Kidney (tissue), 14 donors: ENCODE measurements around the gene SLU7. TPM values are rescaled to one million over a fixed set of nuclear protein-coding genes. Genes with fewer than 3 reads are reported as not detected.

ENCODE experiments used
- DNase-seq, 5 donors: peaks; one replicate each; pipeline ENCODE4 v3.0.0-alpha.2; 2013 to 2020
- FAIRE-seq: peaks from 2 replicates; lab custom pipeline; 2012; peaks lifted over from hg19 to GRCh38; lab: Jason Lieb, UNC
- H3K27ac ChIP-seq, 2 donors: one replicate each; pipeline ENCODE4 v1.7.0; 2013; ENCODE audit warnings: low read depth in 2 of 2, low read length in 2 of 2, inconsistent platforms in 1 of 2
- H3K27me3 ChIP-seq: one replicate; pipeline ENCODE4 v1.7.1; 2013; ENCODE audit warnings: low read length, inconsistent platforms; ENCODE audit not compliant: control insufficient read depth, insufficient read depth
- H3K36me3 ChIP-seq, 3 donors: one replicate each; pipeline versions ENCODE4 v1.7.0 to v1.7.1; 2013; ENCODE audit warnings: low read length in 3 of 3, control low read depth in 1 of 3, inconsistent platforms in 1 of 3; ENCODE audit not compliant: insufficient read depth in 3 of 3, control insufficient read depth in 2 of 3
- H3K4me1 ChIP-seq, 3 donors: one replicate each; pipeline versions ENCODE4 v1.7.0 to v1.7.1; 2013; ENCODE audit warnings: low read length in 3 of 3, inconsistent platforms in 1 of 3, low read depth in 1 of 3; ENCODE audit not compliant: control insufficient read depth in 2 of 3, insufficient read depth in 2 of 3
- H3K4me3 ChIP-seq, 3 donors: one replicate each; pipeline versions ENCODE4 v1.7.0 to v1.8.1; 2013; ENCODE audit warnings: low read length in 3 of 3, control low read depth in 1 of 3, inconsistent platforms in 1 of 3
- H3K9ac ChIP-seq, 3 donors: one replicate each; pipeline versions ENCODE4 v1.7.0 to v1.7.1; 2013; ENCODE audit warnings: low read length in 3 of 3, control low read depth in 1 of 3, inconsistent platforms in 1 of 3
- H3K9me3 ChIP-seq, 3 donors: one replicate each; pipeline versions ENCODE4 v1.7.0 to v1.7.1; 2013; ENCODE audit warnings: low read length in 3 of 3, control low read depth in 1 of 3, inconsistent platforms in 1 of 3; ENCODE audit not compliant: control insufficient read depth in 2 of 3, insufficient read depth in 1 of 3
- intact Hi-C: fragments of 100-400 bp; cut with DNase I; formaldehyde crosslinking; loops from one replicate; pipeline ENCODE4 v1.11.1; 2022
- polyA plus RNA-seq: library from polyadenylated mRNA; stranded (reverse); fragments of 350-450 nt; fragmentation: Illumina TruSeq; extraction: RNeasy Lipid Tissue Mini Kit (QIAGEN cat#74804); gene quantifications from one replicate; pipeline ENCODE4 v1.2.3, GENCODE V29; 2014; ENCODE audit warnings: low read depth, low replicate concordance; ENCODE audit not compliant: insufficient read depth
- total RNA-seq: library from RNA; stranded (reverse); fragmentation: NEBNext Ultra II Directional; extraction: Animal tissue kit (Norgen Biotek cat#: 25700); gene quantifications from one replicate; pipeline ENCODE4 v1.2.1, GENCODE V29; 2021
- TF ChIP-seq, protein P1 (sequence below): IDR thresholded peaks from 3 replicates; pipeline ENCODE4 v1.5.1; 2012; ENCODE audit warnings: mild to moderate bottlenecking, moderate library complexity, borderline replicate concordance; ENCODE audit not compliant: insufficient read depth; ENCODE audit errors: extremely low read depth
- donor health status: control.
- donor health status: control.
- donor health status: control.
- donor health status: control.
- donor health status: control.
- donor health status: DM: yes; HTN: yes; CAD: no.
- donor health status: Normal renal cell carcinoma (clear cell type).

SLU7 gene
- total and polyA plus RNA-seq, 2 donors from 2014 or later = 41.7 to 56.9 TPM

DNA sequence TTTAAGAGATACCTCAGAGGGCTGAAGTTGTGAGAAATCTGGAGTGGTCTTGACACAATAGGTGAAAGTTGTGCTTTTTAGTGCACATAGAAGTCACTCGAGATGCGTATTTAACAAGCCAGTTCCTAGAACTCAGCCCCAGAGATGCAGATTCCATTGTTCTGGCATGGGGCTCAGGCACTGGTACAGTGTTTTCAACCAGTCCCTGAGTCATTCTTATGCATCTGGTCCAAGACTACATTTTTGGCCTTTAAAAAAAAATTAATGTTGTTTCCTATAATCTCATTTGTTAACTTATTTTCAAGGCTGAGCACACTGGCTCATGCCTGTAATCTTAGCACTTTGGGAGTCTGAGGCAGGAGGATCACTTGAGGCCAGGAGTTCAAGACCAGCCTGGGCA, 32.4 kb upstream of the SLU7 start:
- H3K36me3 ChIP-seq = no peaks in the 10 kb centered on the region
- no peak for FAIRE-seq
- H3K4me3 ChIP-seq = no peak overlapping the region
- intact Hi-C loops = no loop called here
- no peak overlapping the region for H3K9ac ChIP-seq
- no peaks in the 10 kb centered on the region for H3K9me3 ChIP-seq
- DNase-seq = no peak
- H3K27ac ChIP-seq = no peak overlapping the region
- no peaks in the 10 kb centered on the region for H3K27me3 ChIP-seq
- no peaks in the 10 kb centered on the region for H3K4me1 ChIP-seq
- TF ChIP-seq, protein P1, sequence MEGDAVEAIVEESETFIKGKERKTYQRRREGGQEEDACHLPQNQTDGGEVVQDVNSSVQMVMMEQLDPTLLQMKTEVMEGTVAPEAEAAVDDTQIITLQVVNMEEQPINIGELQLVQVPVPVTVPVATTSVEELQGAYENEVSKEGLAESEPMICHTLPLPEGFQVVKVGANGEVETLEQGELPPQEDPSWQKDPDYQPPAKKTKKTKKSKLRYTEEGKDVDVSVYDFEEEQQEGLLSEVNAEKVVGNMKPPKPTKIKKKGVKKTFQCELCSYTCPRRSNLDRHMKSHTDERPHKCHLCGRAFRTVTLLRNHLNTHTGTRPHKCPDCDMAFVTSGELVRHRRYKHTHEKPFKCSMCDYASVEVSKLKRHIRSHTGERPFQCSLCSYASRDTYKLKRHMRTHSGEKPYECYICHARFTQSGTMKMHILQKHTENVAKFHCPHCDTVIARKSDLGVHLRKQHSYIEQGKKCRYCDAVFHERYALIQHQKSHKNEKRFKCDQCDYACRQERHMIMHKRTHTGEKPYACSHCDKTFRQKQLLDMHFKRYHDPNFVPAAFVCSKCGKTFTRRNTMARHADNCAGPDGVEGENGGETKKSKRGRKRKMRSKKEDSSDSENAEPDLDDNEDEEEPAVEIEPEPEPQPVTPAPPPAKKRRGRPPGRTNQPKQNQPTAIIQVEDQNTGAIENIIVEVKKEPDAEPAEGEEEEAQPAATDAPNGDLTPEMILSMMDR = no peak

DNA sequence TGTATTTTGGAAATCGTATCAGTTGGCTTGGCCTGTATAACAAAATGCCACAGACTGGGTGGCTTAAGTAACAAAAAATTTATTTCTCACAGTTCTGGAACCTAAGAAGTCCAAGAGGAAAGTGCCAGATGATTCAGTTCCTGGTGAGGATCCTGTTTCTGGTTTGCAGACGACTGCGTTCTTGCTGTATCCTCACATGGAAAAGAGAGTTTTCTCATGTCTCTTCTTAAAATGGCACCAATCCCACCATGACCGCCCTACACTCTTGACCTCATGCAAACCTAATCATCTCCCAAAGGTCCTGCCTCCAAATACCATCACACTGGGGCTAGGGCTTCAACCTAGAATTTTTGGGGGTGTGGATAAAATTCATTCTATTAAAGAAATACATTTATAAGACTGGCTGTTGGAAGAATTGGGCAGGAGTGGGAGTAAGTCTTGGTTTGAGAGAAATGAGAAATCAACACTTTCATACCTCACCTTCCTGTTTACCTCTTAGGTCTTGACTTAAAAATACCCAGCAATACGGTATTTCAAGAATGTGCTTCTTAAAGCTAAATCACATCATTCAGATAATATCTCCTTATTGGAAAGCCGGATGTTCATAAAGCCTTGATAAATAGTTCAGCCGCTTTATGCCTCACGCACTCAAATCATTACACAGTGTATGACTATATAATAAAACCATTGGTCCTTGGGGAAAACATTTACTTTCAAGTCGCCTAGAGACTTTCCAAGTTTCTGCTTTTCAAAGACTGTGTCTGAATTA, 31.5 kb upstream of the SLU7 start:
- FAIRE-seq (no peak), DNase-seq (no peak)
- Histone ChIP-seq H3K27me3 (no peaks in the 10 kb centered on the region), H3K4me1 (no peaks in the 10 kb centered on the region), H3K36me3 (no peaks in the 10 kb centered on the region), H3K4me3 (no peak overlapping the region), H3K9ac (no peak overlapping the region), H3K27ac (no peak overlapping the region), H3K9me3 (no peaks in the 10 kb centered on the region)
- TF ChIP-seq, protein P1 = no peak
- intact Hi-C loops = no loop called here

DNA sequence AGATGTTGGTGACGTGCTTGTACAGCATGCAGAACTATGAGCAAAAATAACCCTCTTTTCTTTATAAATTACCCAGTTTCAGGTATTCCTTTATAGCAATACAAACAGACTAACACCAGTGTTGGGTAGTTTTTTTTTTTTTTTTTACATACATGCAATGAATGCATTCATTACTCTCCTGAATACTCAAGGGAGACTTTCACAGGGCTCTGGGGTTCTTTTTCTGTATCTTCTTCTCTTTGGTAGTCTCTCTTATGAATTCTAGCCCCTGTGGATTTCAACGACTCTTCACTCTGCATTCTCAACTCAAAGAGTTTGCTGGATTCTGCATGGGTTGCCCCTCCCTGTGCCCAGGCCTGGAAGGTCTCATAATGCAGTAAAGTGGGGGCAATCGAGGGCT, 30.6 kb upstream of the SLU7 start:
- Histone ChIP-seq H3K36me3 (no peaks in the 10 kb centered on the region), H3K27me3 (no peaks in the 10 kb centered on the region), H3K9me3 (no peaks in the 10 kb centered on the region), H3K27ac (no peak overlapping the region), H3K4me3 (no peak overlapping the region), H3K4me1 (no peaks in the 10 kb centered on the region), H3K9ac (no peak overlapping the region)
- FAIRE-seq = no peak
- DNase-seq = no peak
- TF ChIP-seq, protein P1 = no peak
- intact Hi-C loops = loop anchor here (10.0 kb wide), 1 partner anchor 55 kb away; no protein-coding TSS in a partner anchor
